Stimulated activated CD8-positive, alpha-beta memory T cell treated with anti-CD3 and anti-CD28 coated beads, Interleukin-7, amount 100 ng/mL, for 1 hour (primary cell): ENCODE data around the gene PRKCQ.

Experiments
- DNase-seq, 2 donors: peaks; one replicate each; pipeline ENCODE4 v3.0.0-alpha.2; 2020; ENCODE audit warnings: low read depth in 2 of 2

The PRKCQ gene

GRCh38 chr10:6579904-6580278, at the start of gene PRKCQ:
TSS of gene PRKCQ (minus strand) at chr10:6580276. CDS start at chr10:6515135, 65,141 bp downstream.
- DNase-seq: no peak

GRCh38 chr10:6625428-6625827, 45.4 kb upstream of the PRKCQ start:
- DNase-seq: no peak

GRCh38 chr10:6624392-6624791, 44.3 kb upstream of the PRKCQ start:
- no peak for DNase-seq

GRCh38 chr10:6622921-6623320, 42.8 kb upstream of the PRKCQ start:
- DNase-seq: no peak

- no peak for DNase-seq
Observed at GRCh38 chr10:6621536-6621935, 41.5 kb upstream of the PRKCQ start.

GRCh38 chr10:6619660-6620059, 39.6 kb upstream of the PRKCQ start:
- no peak for DNase-seq

- DNase-seq: no peak
Observed at GRCh38 chr10:6618340-6618739, 38.3 kb upstream of the PRKCQ start.

- no peak for DNase-seq
Observed at GRCh38 chr10:6617309-6618076, 37.4 kb upstream of the PRKCQ start.

GRCh38 chr10:6615971-6616370, 35.9 kb upstream of the PRKCQ start:
- DNase-seq: no peak

- DNase-seq: no peak
Observed at GRCh38 chr10:6612371-6612770, 32.3 kb upstream of the PRKCQ start.

GRCh38 chr10:6610647-6611046, 30.6 kb upstream of the PRKCQ start:
- DNase-seq: no peak

- DNase-seq: no peak
Observed at GRCh38 chr10:6609625-6610024, 29.5 kb upstream of the PRKCQ start.

- no peak for DNase-seq
Observed at GRCh38 chr10:6607778-6608177, 27.7 kb upstream of the PRKCQ start.

- no peak for DNase-seq
Observed at GRCh38 chr10:6607182-6607581, 27.1 kb upstream of the PRKCQ start.

- DNase-seq: no peak
Observed at GRCh38 chr10:6603142-6604125, 23.4 kb upstream of the PRKCQ start.

- DNase-seq: no peak
Observed at GRCh38 chr10:6602700-6603084, 22.6 kb upstream of the PRKCQ start.

- DNase-seq: no peak
Observed at GRCh38 chr10:6602026-6602699, 22.1 kb upstream of the PRKCQ start.

GRCh38 chr10:6601246-6601805, 21.2 kb upstream of the PRKCQ start:
- DNase-seq: no peak

- DNase-seq: no peak
Observed at GRCh38 chr10:6600224-6600987, 20.3 kb upstream of the PRKCQ start.

GRCh38 chr10:6598679-6599078, 18.6 kb upstream of the PRKCQ start:
- DNase-seq: no peak

GRCh38 chr10:6597478-6597877, 17.4 kb upstream of the PRKCQ start:
- DNase-seq: no peak
